HepG2 (cell line): Measurements from ENCODE around the gene CISD1. TPM values are rescaled to one million over a fixed set of nuclear protein-coding genes. Genes with fewer than 3 reads are reported as not detected.

Experiments
- AGO2 ChIP-seq: fragments of 200-400 bp; formaldehyde crosslinking; optimal IDR thresholded peaks from 2 replicates; pipeline ENCODE3; 2017; ENCODE audit warnings: mild to moderate bottlenecking, low read depth, low read length, moderate library complexity
- GMEB1 ChIP-seq: sonication (generic); formaldehyde crosslinking; IDR thresholded peaks from 2 replicates; pipeline ENCODE4 v1.5.1; 2020; ENCODE audit warnings: missing genetic modification reagents, mild to moderate bottlenecking, borderline replicate concordance
- HNF1B ChIP-seq: sonication (generic); formaldehyde crosslinking; IDR thresholded peaks from 2 replicates; pipeline ENCODE4 v1.5.1; 2020; ENCODE audit warnings: mild to moderate bottlenecking, moderate library complexity, missing genetic modification reagents
- KMT2B ChIP-seq: IDR thresholded peaks from 2 replicates; pipeline ENCODE4 v1.6.1; 2016; ENCODE audit warnings: missing genetic modification reagents, missing compliant biosample characterization
- SAFB2 ChIP-seq: sonication (generic); formaldehyde crosslinking; IDR thresholded peaks from 2 replicates; pipeline ENCODE4 v1.5.1; 2020; ENCODE audit warnings: missing genetic modification reagents, low read depth, mild to moderate bottlenecking, borderline replicate concordance
- UBTF ChIP-seq: sonication (generic); formaldehyde crosslinking; IDR thresholded peaks from 2 replicates; pipeline ENCODE4 v1.4.0; 2020; ENCODE audit warnings: mild to moderate bottlenecking, missing genetic modification reagents
- ZBTB46 ChIP-seq: sonication (generic); formaldehyde crosslinking; IDR thresholded peaks from 2 replicates; pipeline ENCODE4 v1.4.0; 2020; ENCODE audit warnings: mild to moderate bottlenecking, missing genetic modification reagents, borderline replicate concordance
- ZFY ChIP-seq: sonication (generic); formaldehyde crosslinking; IDR thresholded peaks from 2 replicates; pipeline ENCODE4 v1.4.0; 2020; ENCODE audit warnings: missing genetic modification reagents
- ZNF687 ChIP-seq: sonication (generic); formaldehyde crosslinking; IDR thresholded peaks from 2 replicates; pipeline ENCODE4 v1.5.1; 2020; ENCODE audit warnings: mild to moderate bottlenecking, missing genetic modification reagents, moderate library complexity
- ZNF691 ChIP-seq: sonication (generic); formaldehyde crosslinking; IDR thresholded peaks from 2 replicates; pipeline ENCODE4 v1.4.0; 2020; ENCODE audit warnings: missing genetic modification reagents, low read depth, mild to moderate bottlenecking, borderline replicate concordance
- ZSCAN31 ChIP-seq: sonication (generic); formaldehyde crosslinking; IDR thresholded peaks from 2 replicates; pipeline ENCODE4 v1.5.0; 2020; ENCODE audit warnings: low read depth, mild to moderate bottlenecking, missing genetic modification reagents
- polyA plus RNA-seq, 8 experiments: library from polyadenylated mRNA; depleted of rRNA in 3 of 8; stranded (reverse) in 7 of 8; unstranded in 1 of 8; fragments of >200 nt; fragmentation: Illumina TruSeq in 4 of 8; extraction: Trizol in 4 of 8; gene quantifications; 2 replicates each; pipeline versions ENCODE4 v1.2.1 to v1.2.3, GENCODE V29; 2011 to 2016; ENCODE audit warnings: low read depth in 4 of 8, missing spikeins in 1 of 8, mixed read lengths in 1 of 8; ENCODE audit not compliant: insufficient read depth in 1 of 8
- total RNA-seq, 5 experiments: library from RNA; depleted of rRNA; stranded (reverse); fragments of >200 nt; fragmentation: Illumina TruSeq; extraction: Trizol; gene quantifications; 2 replicates each; pipeline ENCODE4 v1.2.3, GENCODE V29; 2016; ENCODE audit warnings: low read depth in 1 of 5

Gene CISD1
- total and polyA plus RNA-seq, 2 of the 13 experiments (the other 11 are each of a cell fraction or from before 2014, with no cell fraction given): 63.4 to 78.9 TPM

GRCh38 chr10:58335306-58336005 lies 66.5 kb downstream of the CISD1 start (continued):
- TF ChIP-seq HNF1B (0 out of 2 replicates have a peak, but pooled peaks have one; percentile 21), AGO2 (peak; percentile 55), ZBTB46 (CRISPR knock-in tag) (no peak), GMEB1 (peak; percentile 24), ZFY (CRISPR knock-in tag) (peak; percentile 33; the same call in 1 of the 2 replicates), KMT2B (CRISPR knock-in tag) (0 out of 2 replicates have a peak, but pooled peaks have one; percentile 3), ZSCAN31 (CRISPR knock-in tag) (0 out of 2 replicates have a peak, but pooled peaks have one; percentile 12), UBTF (CRISPR knock-in tag) (peak; percentile 75), SAFB2 (CRISPR knock-in tag) (0 out of 2 replicates have a peak, but pooled peaks have one; percentile 18), ZNF687 (peak; percentile 74; the same call in 1 of the 2 replicates), ZNF691 (CRISPR knock-in tag) (0 out of 2 replicates have a peak, but pooled peaks have one; percentile 15)
